Suppressor macrophage treated with lipopolysaccharide for 4 hours (primary cell): ENCODE data around the gene OCIAD2.
"Not testable (repeated sequence)": the region's sequence is repeated elsewhere in the genome, so short reads cannot be mapped to it uniquely, and the experiment has no call there.

ENCODE experiments used
- DNase-seq: peaks from one replicate; pipeline ENCODE4 v3.0.0-alpha.2; 2020

Gene OCIAD2

GRCh38 chr4:48851651-48852050, 54.9 kb downstream of the OCIAD2 start:
- peak; percentile 13 for DNase-seq

GRCh38 chr4:48848799-48849198, 57.8 kb downstream of the OCIAD2 start:
- DNase-seq: not testable (repeated sequence)

- no peak for DNase-seq
Observed at GRCh38 chr4:48844843-48845242, 61.7 kb downstream of the OCIAD2 start.

- no peak for DNase-seq
Observed at GRCh38 chr4:48841045-48841827, 65.3 kb downstream of the OCIAD2 start.

- DNase-seq: no peak
Observed at GRCh38 chr4:48836658-48837057, 69.9 kb downstream of the OCIAD2 start.
